Keratinocyte (primary cell): ENCODE results near the gene GARIN5B.

Source experiments
- EZH2 ChIP-seq: IDR thresholded peaks from one replicate; pipeline ENCODE4 v1.6.1; 2012; ENCODE audit warnings: inconsistent platforms, mild to moderate bottlenecking, low read length, moderate library complexity
- TF ChIP-seq, protein P1 (sequence below), 3 experiments: IDR thresholded peaks in 1 of 3; conservative IDR thresholded peaks in 1 of 3; optimal IDR thresholded peaks in 1 of 3; 2 replicates in 2 of 3; 3 replicates in 1 of 3; pipeline versions ENCODE3 to v1.5.1; 2011; ENCODE audit warnings: low read length in 3 of 3, mild to moderate bottlenecking in 3 of 3, moderate library complexity in 2 of 3, control low read depth in 1 of 3, inconsistent platforms in 1 of 3; ENCODE audit not compliant: insufficient read depth in 2 of 3; ENCODE audit errors: extremely low read depth in 1 of 3

DNA sequence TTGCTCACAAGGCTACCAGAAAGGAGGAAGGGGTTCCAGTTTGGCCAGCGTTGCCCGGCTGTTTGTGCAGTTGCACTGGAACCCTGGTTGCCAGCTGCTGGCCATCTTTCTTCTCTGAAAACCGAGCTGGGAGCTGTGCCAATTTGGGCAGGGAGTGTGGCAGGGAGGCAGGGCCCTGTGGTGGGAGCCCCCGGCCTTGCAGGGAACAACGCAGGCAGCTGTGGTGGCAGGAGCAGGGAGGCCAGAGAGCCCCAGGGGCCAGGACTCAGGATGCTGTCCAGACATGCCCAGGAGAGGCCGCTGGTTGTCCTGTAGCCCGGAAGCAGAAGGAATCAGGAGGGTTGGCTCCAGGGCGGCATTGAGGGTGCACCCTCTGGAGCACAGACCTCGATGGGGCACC is 18.6 kb downstream of the GARIN5B start:
- TF ChIP-seq, protein P1, sequence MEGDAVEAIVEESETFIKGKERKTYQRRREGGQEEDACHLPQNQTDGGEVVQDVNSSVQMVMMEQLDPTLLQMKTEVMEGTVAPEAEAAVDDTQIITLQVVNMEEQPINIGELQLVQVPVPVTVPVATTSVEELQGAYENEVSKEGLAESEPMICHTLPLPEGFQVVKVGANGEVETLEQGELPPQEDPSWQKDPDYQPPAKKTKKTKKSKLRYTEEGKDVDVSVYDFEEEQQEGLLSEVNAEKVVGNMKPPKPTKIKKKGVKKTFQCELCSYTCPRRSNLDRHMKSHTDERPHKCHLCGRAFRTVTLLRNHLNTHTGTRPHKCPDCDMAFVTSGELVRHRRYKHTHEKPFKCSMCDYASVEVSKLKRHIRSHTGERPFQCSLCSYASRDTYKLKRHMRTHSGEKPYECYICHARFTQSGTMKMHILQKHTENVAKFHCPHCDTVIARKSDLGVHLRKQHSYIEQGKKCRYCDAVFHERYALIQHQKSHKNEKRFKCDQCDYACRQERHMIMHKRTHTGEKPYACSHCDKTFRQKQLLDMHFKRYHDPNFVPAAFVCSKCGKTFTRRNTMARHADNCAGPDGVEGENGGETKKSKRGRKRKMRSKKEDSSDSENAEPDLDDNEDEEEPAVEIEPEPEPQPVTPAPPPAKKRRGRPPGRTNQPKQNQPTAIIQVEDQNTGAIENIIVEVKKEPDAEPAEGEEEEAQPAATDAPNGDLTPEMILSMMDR (optimal IDR thresholded peaks at IDR 0.05 in 1 of 3, IDR thresholded peaks at IDR 0.05 in 1 of 3, conservative IDR thresholded peaks at IDR 0.05 in 1 of 3; ENCODE audit: extremely low read depth in 1 of 3, insufficient read depth in 2 of 3, low read length in 3 of 3), result no peak
- TF ChIP-seq EZH2, result no peak
